Measurements from ENCODE around the gene DSCAML1.

Gene DSCAML1

DNA sequence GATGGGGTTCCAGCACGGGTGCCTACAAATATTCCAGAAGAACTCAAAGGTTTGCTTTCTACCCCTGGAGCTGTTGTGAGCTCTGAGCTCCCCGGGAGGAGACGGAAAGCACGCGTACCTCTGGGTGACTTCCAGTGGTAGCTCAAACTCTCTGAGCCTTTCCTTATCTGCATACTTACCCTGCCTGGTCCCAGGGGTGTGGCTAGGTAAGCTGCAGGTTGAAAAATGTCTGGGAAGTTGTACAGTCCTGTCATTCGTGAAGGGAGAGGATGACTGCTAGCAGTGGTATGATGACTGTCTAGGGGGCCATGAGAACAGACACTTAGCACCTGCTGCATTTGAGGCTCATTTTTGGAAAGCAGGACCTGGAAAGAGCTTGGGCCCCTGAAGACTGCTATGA lies 111.5 kb downstream of the DSCAML1 start:
- no peak overlapping the region for H3K4me3 ChIP-seq (ENCODE audit: low read depth, low read length)
- no peaks in the 10 kb centered on the region for H3K36me3 ChIP-seq (ENCODE audit: control insufficient read depth, insufficient read depth, low read length)
- H3K27me3 ChIP-seq (ENCODE audit: control insufficient read depth, insufficient read depth, low read length), result no peaks in the 10 kb centered on the region
- H3K9me3 ChIP-seq (ENCODE audit: control insufficient read depth, insufficient read depth, low read length), result no peaks in the 10 kb centered on the region
- H3K9ac ChIP-seq (ENCODE audit: low read depth, low read length), result no peak overlapping the region
- peaks cover 7% of the 10 kb centered on the region for H3K4me1 ChIP-seq (ENCODE audit: control insufficient read depth, insufficient read depth, low read length)

DNA sequence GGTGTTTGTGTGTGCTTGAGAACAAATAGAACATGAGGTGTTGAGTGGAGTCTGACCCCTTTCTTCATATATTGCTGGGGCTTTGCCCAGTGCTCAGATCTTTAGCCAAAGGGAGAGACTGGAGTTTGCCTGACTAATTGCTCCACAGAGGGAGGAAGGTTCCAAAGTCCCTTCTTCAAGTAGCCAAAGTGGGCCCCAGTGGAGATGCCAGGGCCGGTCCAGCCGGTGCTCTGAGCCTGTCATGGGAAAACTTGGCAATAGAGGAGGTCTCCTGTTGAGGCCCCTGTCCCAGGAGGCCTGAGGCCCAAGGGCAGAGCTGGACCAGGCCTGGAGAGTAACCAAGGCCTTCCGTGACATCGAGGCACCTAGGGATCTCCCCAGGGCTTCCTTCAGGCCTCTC lies 112.3 kb downstream of the DSCAML1 start:
- Histone ChIP-seq H3K4me1 (ENCODE audit: control insufficient read depth, insufficient read depth, low read length) (peaks cover 7% of the 10 kb centered on the region), H3K4me3 (ENCODE audit: low read depth, low read length) (no peak overlapping the region), H3K9me3 (ENCODE audit: control insufficient read depth, insufficient read depth, low read length) (no peaks in the 10 kb centered on the region), H3K36me3 (ENCODE audit: control insufficient read depth, insufficient read depth, low read length) (no peaks in the 10 kb centered on the region), H3K9ac (ENCODE audit: low read depth, low read length) (no peak overlapping the region), H3K27me3 (ENCODE audit: control insufficient read depth, insufficient read depth, low read length) (no peaks in the 10 kb centered on the region)

DNA sequence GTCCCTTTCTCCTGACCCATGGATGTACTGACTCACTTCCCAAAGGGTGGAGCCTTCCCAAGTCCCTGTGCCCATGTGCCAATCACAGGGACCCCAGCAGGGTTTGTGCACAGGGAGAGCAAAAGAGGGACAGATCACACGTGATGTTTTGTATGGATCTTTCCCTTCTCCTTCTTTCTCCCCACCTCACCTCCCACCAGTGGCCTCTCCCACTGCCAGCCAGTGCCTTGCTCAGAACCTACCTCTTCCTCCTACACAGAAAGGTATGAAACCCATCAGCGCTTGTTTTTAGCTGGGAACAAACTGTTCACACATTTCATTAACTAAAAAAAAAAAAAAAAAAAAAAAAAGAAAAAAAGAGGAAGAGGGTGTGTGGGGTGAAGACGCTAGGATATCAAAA lies 112.9 kb downstream of the DSCAML1 start:
- no peaks in the 10 kb centered on the region for H3K27me3 ChIP-seq (ENCODE audit: control insufficient read depth, insufficient read depth, low read length)
- no peak overlapping the region for H3K4me3 ChIP-seq (ENCODE audit: low read depth, low read length)
- H3K9ac ChIP-seq (ENCODE audit: low read depth, low read length), result no peak overlapping the region
- peaks cover 10% of the 10 kb centered on the region for H3K4me1 ChIP-seq (ENCODE audit: control insufficient read depth, insufficient read depth, low read length)
- no peaks in the 10 kb centered on the region for H3K9me3 ChIP-seq (ENCODE audit: control insufficient read depth, insufficient read depth, low read length)
- no peaks in the 10 kb centered on the region for H3K36me3 ChIP-seq (ENCODE audit: control insufficient read depth, insufficient read depth, low read length)

DNA sequence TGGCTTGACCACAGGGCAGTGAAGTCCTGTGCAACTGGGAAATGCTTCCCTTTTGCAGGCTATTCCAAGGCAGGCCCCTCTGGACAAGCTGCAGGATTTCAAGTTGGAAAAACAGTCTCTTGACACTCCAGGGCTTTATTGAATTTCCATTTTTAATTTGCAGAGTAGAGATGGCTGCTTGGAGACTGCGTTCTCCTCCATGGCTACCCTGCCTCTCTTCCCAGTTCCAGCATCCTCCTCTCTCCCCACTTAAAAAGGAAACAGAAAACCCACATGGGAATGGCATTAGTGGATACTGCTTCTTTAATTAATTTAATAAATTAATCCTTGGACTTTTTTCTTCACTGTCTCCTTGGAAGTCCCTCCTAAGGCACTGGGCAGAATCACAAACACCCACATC lies 115.6 kb downstream of the DSCAML1 start:
- Histone ChIP-seq H3K4me3 (ENCODE audit: low read depth, low read length) (no peak overlapping the region), H3K9me3 (ENCODE audit: control insufficient read depth, insufficient read depth, low read length) (no peaks in the 10 kb centered on the region), H3K4me1 (ENCODE audit: control insufficient read depth, insufficient read depth, low read length) (peaks cover 15% of the 10 kb centered on the region), H3K9ac (ENCODE audit: low read depth, low read length) (no peak overlapping the region), H3K36me3 (ENCODE audit: control insufficient read depth, insufficient read depth, low read length) (no peaks in the 10 kb centered on the region), H3K27me3 (ENCODE audit: control insufficient read depth, insufficient read depth, low read length) (no peaks in the 10 kb centered on the region)

DNA sequence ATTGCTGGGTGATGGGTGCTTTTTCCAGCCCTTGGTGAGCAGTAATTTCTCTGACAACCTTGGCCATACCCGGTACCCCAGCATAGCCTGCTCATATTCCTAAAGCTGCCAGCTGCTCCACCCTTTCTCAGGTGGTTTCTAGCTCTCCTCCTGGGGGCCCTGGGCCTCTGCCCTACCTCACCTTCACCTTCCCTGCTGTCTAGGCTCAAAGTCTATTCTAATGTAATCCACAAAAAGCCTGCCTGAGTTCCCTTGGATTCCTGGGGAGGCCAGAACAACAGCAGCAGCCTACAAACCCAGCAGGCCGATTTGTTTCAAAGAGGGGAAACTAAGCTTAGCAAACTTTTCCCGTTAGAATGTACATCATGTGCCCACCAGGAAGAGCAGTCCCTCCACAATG lies 117.6 kb downstream of the DSCAML1 start:
- peaks cover 15% of the 10 kb centered on the region for H3K4me1 ChIP-seq (ENCODE audit: control insufficient read depth, insufficient read depth, low read length)
- H3K4me3 ChIP-seq (ENCODE audit: low read depth, low read length), result no peak overlapping the region
- H3K27me3 ChIP-seq (ENCODE audit: control insufficient read depth, insufficient read depth, low read length), result no peaks in the 10 kb centered on the region
- H3K9ac ChIP-seq (ENCODE audit: low read depth, low read length), result no peak overlapping the region
- no peaks in the 10 kb centered on the region for H3K36me3 ChIP-seq (ENCODE audit: control insufficient read depth, insufficient read depth, low read length)
- no peaks in the 10 kb centered on the region for H3K9me3 ChIP-seq (ENCODE audit: control insufficient read depth, insufficient read depth, low read length)

DNA sequence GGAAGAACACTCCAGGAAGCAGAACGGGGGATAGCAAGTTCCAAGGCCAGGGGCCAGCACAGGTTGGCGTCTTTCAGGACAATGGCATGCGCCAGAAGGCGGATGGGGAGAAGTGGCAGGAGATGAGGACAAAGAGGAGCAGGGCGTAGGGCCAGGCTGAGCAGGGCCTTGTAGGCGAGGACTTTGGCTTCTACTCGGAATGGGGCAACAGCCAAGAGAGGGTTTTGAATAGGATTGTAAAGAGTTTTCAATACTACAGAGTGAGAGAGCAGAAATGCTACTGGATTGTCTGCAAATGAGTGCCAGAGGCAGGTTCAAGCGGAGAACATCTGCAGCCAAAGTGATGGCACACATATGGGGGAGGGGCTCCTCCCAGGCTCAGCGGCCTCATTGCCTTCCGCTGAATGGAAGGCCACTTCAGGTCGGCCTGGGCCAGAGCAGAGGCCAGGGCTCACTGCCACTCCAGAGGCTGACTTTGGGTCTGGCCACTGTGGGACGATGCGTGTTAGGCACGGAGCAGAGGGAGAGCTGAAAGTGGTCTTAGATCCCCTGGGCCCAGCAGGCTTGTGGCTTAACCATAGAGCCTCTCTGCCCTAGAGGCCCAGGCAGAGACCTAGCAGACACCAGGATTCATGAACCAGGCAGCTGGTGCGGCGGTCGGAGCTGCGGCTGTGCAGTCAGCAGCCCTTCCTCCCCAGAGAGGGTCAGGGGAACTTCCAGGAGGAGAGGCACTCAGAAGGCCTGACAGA lies 118.2 kb downstream of the DSCAML1 start:
- peaks cover 15% of the 10 kb centered on the region for H3K4me1 ChIP-seq (ENCODE audit: control insufficient read depth, insufficient read depth, low read length)
- H3K9me3 ChIP-seq (ENCODE audit: control insufficient read depth, insufficient read depth, low read length), result no peaks in the 10 kb centered on the region
- H3K9ac ChIP-seq (ENCODE audit: low read depth, low read length), result no peak overlapping the region
- H3K4me3 ChIP-seq (ENCODE audit: low read depth, low read length), result no peak overlapping the region
- no peaks in the 10 kb centered on the region for H3K36me3 ChIP-seq (ENCODE audit: control insufficient read depth, insufficient read depth, low read length)
- no peaks in the 10 kb centered on the region for H3K27me3 ChIP-seq (ENCODE audit: control insufficient read depth, insufficient read depth, low read length)

DNA sequence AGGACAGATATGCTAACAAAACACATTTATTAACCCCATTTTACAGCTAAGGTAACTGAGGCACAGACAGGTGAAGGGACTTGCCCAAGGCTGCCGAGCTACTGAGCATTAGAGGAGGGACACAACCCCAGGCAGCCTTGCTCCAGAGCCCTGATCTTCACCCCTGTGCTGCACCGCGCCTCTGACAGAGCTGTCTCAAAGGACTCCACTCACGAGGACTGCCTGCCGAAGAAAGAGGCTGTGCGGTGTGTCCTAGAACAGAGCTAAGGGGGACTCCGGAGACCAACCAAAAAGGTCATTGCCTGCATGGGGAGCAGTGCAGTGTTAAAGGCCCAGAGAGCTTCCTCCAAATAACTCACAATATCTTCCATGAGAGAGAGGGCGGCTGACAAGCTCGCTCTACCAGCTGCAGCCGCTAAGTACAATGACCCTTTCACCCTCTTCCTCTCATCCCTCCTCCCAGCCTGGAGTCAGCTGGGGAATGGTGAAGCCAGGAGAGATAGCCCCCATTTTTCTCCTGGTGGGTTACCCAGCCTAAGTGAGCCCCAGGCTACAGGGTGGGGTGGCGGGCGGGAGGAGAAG lies 119.2 kb downstream of the DSCAML1 start:
- Histone ChIP-seq H3K4me3 (ENCODE audit: low read depth, low read length) (no peak overlapping the region), H3K9ac (ENCODE audit: low read depth, low read length) (no peak overlapping the region), H3K4me1 (ENCODE audit: control insufficient read depth, insufficient read depth, low read length) (peaks cover 15% of the 10 kb centered on the region), H3K36me3 (ENCODE audit: control insufficient read depth, insufficient read depth, low read length) (no peaks in the 10 kb centered on the region), H3K27me3 (ENCODE audit: control insufficient read depth, insufficient read depth, low read length) (no peaks in the 10 kb centered on the region), H3K9me3 (ENCODE audit: control insufficient read depth, insufficient read depth, low read length) (no peaks in the 10 kb centered on the region)

DNA sequence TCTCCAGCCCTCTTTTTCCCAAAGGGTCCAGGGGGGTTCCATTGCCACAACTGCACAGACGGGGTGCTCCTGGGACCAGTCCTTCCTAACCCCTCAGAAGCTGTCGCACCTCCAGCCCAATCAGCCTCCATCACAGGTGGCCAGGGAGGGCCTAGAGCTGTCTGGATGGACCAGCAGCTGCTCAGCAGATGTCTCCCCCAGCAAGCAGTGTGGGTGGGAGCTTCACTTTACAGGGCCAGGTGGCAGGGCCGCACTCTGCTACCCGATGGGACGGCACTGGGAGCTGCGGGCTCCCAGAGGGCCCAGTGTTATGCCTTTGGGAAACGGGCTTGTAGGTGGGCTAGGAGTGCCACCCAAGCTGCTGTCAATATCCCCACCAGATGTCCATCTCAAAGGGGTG lies 120.5 kb downstream of the DSCAML1 start:
- no peaks in the 10 kb centered on the region for H3K27me3 ChIP-seq (ENCODE audit: control insufficient read depth, insufficient read depth, low read length)
- H3K9ac ChIP-seq (ENCODE audit: low read depth, low read length), result no peak overlapping the region
- H3K4me1 ChIP-seq (ENCODE audit: control insufficient read depth, insufficient read depth, low read length), result peaks cover 15% of the 10 kb centered on the region
- H3K4me3 ChIP-seq (ENCODE audit: low read depth, low read length), result no peak overlapping the region
- H3K36me3 ChIP-seq (ENCODE audit: control insufficient read depth, insufficient read depth, low read length), result no peaks in the 10 kb centered on the region
- H3K9me3 ChIP-seq (ENCODE audit: control insufficient read depth, insufficient read depth, low read length), result no peaks in the 10 kb centered on the region

DNA sequence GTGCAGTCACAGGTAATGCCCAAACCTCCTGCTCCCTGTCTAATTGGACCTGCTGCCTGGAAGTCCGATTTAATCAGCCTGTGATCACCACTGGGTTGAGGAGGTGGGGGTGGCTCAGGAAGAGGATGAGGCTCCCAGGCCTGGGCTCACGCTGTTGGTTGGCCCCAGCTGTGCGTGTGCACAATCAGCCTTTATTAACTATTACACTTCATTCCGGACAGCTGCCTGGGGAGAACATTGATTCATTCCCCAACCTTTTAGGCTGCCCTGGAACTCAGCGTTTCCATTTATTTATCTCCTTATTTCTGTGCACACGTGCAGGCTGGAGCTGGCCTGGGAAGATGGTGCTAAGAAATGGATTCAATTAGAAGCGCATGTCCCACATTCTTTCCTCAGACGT lies 123.4 kb downstream of the DSCAML1 start:
- Histone ChIP-seq H3K9ac (ENCODE audit: low read depth, low read length) (no peak overlapping the region), H3K4me1 (ENCODE audit: control insufficient read depth, insufficient read depth, low read length) (peaks cover 6% of the 10 kb centered on the region), H3K36me3 (ENCODE audit: control insufficient read depth, insufficient read depth, low read length) (no peaks in the 10 kb centered on the region), H3K9me3 (ENCODE audit: control insufficient read depth, insufficient read depth, low read length) (no peaks in the 10 kb centered on the region), H3K27me3 (ENCODE audit: control insufficient read depth, insufficient read depth, low read length) (no peaks in the 10 kb centered on the region), H3K4me3 (ENCODE audit: low read depth, low read length) (no peak overlapping the region)

DNA sequence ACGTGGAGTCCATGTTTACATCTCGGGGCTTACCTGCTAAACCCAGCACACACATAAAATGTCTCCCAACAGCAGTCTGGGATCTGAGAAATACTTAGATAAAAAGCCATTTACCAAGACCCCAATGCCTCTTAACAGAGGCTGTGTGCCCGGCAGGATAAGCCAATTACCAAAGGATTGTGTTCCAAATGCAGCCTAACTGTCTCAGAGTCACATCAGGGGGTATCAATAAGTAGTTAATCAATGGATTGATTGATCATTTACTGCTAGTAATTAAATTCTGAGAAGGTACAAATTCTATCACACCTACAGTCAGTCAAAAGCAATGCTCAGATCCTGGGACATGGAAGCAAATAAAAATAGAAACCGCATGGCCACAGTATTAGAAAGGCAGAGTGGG lies 125.6 kb downstream of the DSCAML1 start:
- H3K27me3 ChIP-seq (ENCODE audit: control insufficient read depth, insufficient read depth, low read length), result no peaks in the 10 kb centered on the region
- H3K4me3 ChIP-seq (ENCODE audit: low read depth, low read length), result no peak overlapping the region
- no peaks in the 10 kb centered on the region for H3K9me3 ChIP-seq (ENCODE audit: control insufficient read depth, insufficient read depth, low read length)
- peaks cover 6% of the 10 kb centered on the region for H3K4me1 ChIP-seq (ENCODE audit: control insufficient read depth, insufficient read depth, low read length)
- no peaks in the 10 kb centered on the region for H3K36me3 ChIP-seq (ENCODE audit: control insufficient read depth, insufficient read depth, low read length)
- H3K9ac ChIP-seq (ENCODE audit: low read depth, low read length), result no peak overlapping the region

DNA sequence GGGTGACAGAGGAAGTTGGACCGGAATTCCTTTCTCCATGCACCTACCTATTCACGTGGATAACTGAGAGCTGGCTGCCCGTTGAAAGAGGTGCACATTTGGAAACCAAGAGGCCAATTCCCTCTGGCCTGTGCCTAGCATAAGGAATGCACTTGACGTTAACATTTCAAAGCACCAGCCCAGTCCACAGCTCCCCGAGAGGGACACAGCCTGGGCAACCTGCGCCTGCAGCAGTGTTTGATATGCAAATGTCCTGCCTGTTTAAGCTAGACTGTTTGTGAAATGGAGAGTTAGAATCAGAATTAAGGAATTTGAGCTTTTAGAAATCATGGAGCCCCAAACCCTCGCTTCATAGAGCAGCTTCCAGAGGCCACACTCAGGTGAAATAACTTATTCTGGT lies 126.1 kb downstream of the DSCAML1 start:
- Histone ChIP-seq H3K9me3 (ENCODE audit: control insufficient read depth, insufficient read depth, low read length) (no peaks in the 10 kb centered on the region), H3K36me3 (ENCODE audit: control insufficient read depth, insufficient read depth, low read length) (no peaks in the 10 kb centered on the region), H3K9ac (ENCODE audit: low read depth, low read length) (no peak overlapping the region), H3K4me3 (ENCODE audit: low read depth, low read length) (no peak overlapping the region), H3K4me1 (ENCODE audit: control insufficient read depth, insufficient read depth, low read length) (peaks cover 6% of the 10 kb centered on the region), H3K27me3 (ENCODE audit: control insufficient read depth, insufficient read depth, low read length) (no peaks in the 10 kb centered on the region)

DNA sequence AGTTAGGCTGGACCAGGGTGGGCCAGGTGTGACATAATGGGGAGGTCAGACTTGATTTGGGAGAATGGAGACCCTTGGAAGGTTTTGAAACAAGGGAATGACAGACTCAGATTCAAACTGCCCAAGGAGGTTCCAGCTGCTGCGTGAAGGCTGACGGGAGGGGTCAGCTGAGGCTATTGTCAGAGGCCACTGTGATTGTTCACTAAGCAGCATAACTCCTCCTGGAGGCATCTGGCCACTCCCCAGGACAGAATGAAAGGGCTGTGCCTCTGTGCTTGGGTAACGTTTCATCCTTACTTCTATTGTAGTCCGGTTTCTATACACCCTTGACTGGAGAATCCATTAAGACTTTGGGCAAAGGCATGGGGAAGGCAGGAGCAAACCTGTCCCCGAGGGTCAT lies 126.6 kb downstream of the DSCAML1 start:
- Histone ChIP-seq H3K9ac (ENCODE audit: low read depth, low read length) (no peak overlapping the region), H3K27me3 (ENCODE audit: control insufficient read depth, insufficient read depth, low read length) (no peaks in the 10 kb centered on the region), H3K4me3 (ENCODE audit: low read depth, low read length) (no peak overlapping the region), H3K4me1 (ENCODE audit: control insufficient read depth, insufficient read depth, low read length) (peaks cover 6% of the 10 kb centered on the region), H3K36me3 (ENCODE audit: control insufficient read depth, insufficient read depth, low read length) (no peaks in the 10 kb centered on the region), H3K9me3 (ENCODE audit: control insufficient read depth, insufficient read depth, low read length) (no peaks in the 10 kb centered on the region)

All from iPS-15b (cell line).